Prostate gland (tissue), 2 donors: ENCODE data around the gene SMURF2.

ENCODE experiments used
- CTCF ChIP-seq, 4 experiments: fragments of 200-600 bp in 2 of 4; fragments of 450-650 bp in 2 of 4; sonication (generic) in 2 of 4; IDR thresholded peaks; 1 replicate in 3 of 4; 2 replicates in 1 of 4; pipeline ENCODE4 v1.5.1; 2016 to 2019; ENCODE audit warnings: antibody characterized with exemption in 4 of 4, mild to moderate bottlenecking in 2 of 4, moderate library complexity in 2 of 4
- POLR2A ChIP-seq: fragments of 450-650 bp; IDR thresholded peaks from one replicate; pipeline ENCODE4 v1.6.1; 2016; ENCODE audit warnings: antibody characterized with exemption, mild to moderate bottlenecking
- POLR2AphosphoS5 ChIP-seq: sonication (generic); formaldehyde crosslinking; IDR thresholded peaks from one replicate; pipeline ENCODE4 v1.6.1; 2017; ENCODE audit warnings: antibody characterized with exemption

GRCh38 chr17:64614266-64615027 is 47.7 kb downstream of the SMURF2 start:
- TF ChIP-seq CTCF (IDR thresholded peaks at IDR 0.05) (no peak), POLR2A (no peak), POLR2AphosphoS5 (no peak)
